Esophagus muscularis mucosa (tissue), 3 donors: ENCODE data around the gene GRAMD4.

ENCODE experiments used
- CTCF ChIP-seq, 3 experiments: fragments of 200-600 bp in 2 of 3; fragments of 450-650 bp in 1 of 3; sonication (generic) in 2 of 3; IDR thresholded peaks; one replicate each; pipeline ENCODE4 v1.5.1; 2017 to 2019; ENCODE audit warnings: antibody characterized with exemption in 3 of 3, mild to moderate bottlenecking in 2 of 3, moderate library complexity in 1 of 3
- POLR2AphosphoS5 ChIP-seq, 2 donors: sonication (generic); formaldehyde crosslinking; IDR thresholded peaks; one replicate each; pipeline ENCODE4 v1.6.1; 2017; ENCODE audit warnings: antibody characterized with exemption in 2 of 2

DNA sequence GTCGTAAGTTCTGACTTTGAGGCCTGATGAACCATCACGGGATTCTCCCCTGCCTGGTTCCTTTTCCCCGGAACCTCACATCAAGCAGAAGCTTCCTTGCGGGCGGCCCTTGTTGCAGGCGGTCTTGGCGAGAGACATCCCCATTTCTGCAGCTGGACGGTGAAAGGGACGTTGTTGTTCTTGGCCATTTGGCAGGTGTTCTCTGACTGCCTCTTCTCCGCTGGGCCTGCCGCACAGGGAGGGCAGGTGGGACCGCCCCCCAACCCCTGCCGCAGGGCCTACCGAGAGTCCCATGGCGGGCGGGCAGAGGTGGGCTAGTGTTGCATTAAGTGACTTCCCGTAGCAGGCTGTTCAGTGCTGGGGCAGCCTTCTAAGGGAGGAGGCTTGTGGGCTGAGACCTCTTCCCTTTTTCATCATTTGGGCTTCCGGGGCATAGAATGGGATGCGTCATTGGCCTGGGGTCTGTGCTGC is 26.9 kb upstream of the GRAMD4 start:
- no peak for TF ChIP-seq CTCF (IDR thresholded peaks at IDR 0.05)
- peak in 1 of 2 donors; percentile 30 for TF ChIP-seq POLR2AphosphoS5 (IDR thresholded peaks at IDR 0.05)
